UCSD-AML1 (cell line): Measurements from ENCODE around the gene ZC2HC1B.

Source experiments
- DNase-seq: peaks from one replicate; lab custom pipeline; 2025; ENCODE audit not compliant: unreplicated experiment; lab: John Stamatoyannopoulos, UW

The ZC2HC1B gene

GRCh38 chr6:143934331-143934730 is 70.1 kb downstream of the ZC2HC1B start:
- DNase-seq, result no peak

- DNase-seq, result no peak
These were observed 70.6 kb downstream of the ZC2HC1B start for GRCh38 chr6:143934867-143935266.

- no peak for DNase-seq
These were observed 72.1 kb downstream of the ZC2HC1B start for GRCh38 chr6:143936347-143936746.

GRCh38 chr6:143936778-143937667 is 72.7 kb downstream of the ZC2HC1B start:
- DNase-seq, result no peak

- no peak for DNase-seq
These were observed 73.3 kb downstream of the ZC2HC1B start for GRCh38 chr6:143937668-143937970.

- no peak for DNase-seq
These were observed 75.1 kb downstream of the ZC2HC1B start for GRCh38 chr6:143939364-143939763.

GRCh38 chr6:143940011-143940597 is 75.8 kb downstream of the ZC2HC1B start:
- peak; percentile 16 for DNase-seq

GRCh38 chr6:143941852-143942627 is 77.8 kb downstream of the ZC2HC1B start:
- peak; percentile 43 for DNase-seq

- DNase-seq, result no peak
These were observed 83.9 kb downstream of the ZC2HC1B start for GRCh38 chr6:143948208-143948607.

GRCh38 chr6:143949535-143949934 is 85.3 kb downstream of the ZC2HC1B start:
- DNase-seq, result no peak

GRCh38 chr6:143949962-143950361 is 85.7 kb downstream of the ZC2HC1B start:
- DNase-seq, result no peak

GRCh38 chr6:143950875-143951274 is 86.6 kb downstream of the ZC2HC1B start:
- no peak for DNase-seq

- no peak for DNase-seq
These were observed 87.9 kb downstream of the ZC2HC1B start for GRCh38 chr6:143952060-143952778.

- DNase-seq, result no peak
These were observed 88.8 kb downstream of the ZC2HC1B start for GRCh38 chr6:143952947-143953701.

- no peak for DNase-seq
These were observed 89.6 kb downstream of the ZC2HC1B start for GRCh38 chr6:143953922-143954321.

GRCh38 chr6:143955971-143956370 is 91.7 kb downstream of the ZC2HC1B start:
- DNase-seq, result no peak

GRCh38 chr6:143957679-143958274 is 93.5 kb downstream of the ZC2HC1B start:
- DNase-seq, result no peak

- DNase-seq, result no peak
These were observed 94.6 kb downstream of the ZC2HC1B start for GRCh38 chr6:143958839-143959399.

- no peak for DNase-seq
These were observed 95.7 kb downstream of the ZC2HC1B start for GRCh38 chr6:143959927-143960326.

GRCh38 chr6:143961066-143961465 is 96.8 kb downstream of the ZC2HC1B start:
- no peak for DNase-seq
